T-helper 2 cell treated with Interferon-gamma antibody and Interleukin-4, amounts not matched to agents 100 ng/mL and 5 ng/mL, for 36 hours (primary cell): Measurements from ENCODE around the gene TKFC. TPM values are rescaled to one million over a fixed set of nuclear protein-coding genes. Genes with fewer than 3 reads are reported as not detected.
"Not testable (repeated sequence)": the region's sequence is repeated elsewhere in the genome, so short reads cannot be mapped to it uniquely, and the experiment has no call there.

Experiments used
- intact Hi-C: fragments of 100-400 bp; cut with micrococcal nuclease; formaldehyde crosslinking; loops from one replicate; pipeline ENCODE4 v1.15.1; 2023
- total RNA-seq: library from RNA; stranded (reverse); gene quantifications from 2 replicates; pipeline ENCODE4 v1.2.3, GENCODE V29; 2022

The TKFC gene
- total RNA-seq, 1 donor from 2014 or later = 44.4 TPM

DNA sequence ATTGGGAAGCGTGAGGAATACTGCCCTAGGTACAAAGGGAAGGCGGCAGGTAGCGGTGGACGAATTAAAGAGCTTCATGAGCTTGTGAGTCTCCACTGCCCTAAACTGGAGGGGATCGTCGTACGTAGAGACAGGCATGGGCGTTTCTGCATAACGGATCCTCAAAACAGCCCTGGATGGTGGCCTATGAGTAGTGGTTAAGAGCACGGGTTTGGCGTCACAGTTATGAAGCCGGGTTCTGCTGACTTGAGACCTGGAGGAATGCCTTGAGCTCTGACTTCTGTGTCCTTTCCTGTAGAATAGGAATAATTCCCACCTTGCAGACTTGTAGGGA lies 29.5 kb downstream of the TKFC start:
- intact Hi-C loops = loop anchor here (1.0 kb wide), 4 partner anchors 23 to 68 kb away; partner anchors contain the start of genes SDHAF2 and TMEM216

DNA sequence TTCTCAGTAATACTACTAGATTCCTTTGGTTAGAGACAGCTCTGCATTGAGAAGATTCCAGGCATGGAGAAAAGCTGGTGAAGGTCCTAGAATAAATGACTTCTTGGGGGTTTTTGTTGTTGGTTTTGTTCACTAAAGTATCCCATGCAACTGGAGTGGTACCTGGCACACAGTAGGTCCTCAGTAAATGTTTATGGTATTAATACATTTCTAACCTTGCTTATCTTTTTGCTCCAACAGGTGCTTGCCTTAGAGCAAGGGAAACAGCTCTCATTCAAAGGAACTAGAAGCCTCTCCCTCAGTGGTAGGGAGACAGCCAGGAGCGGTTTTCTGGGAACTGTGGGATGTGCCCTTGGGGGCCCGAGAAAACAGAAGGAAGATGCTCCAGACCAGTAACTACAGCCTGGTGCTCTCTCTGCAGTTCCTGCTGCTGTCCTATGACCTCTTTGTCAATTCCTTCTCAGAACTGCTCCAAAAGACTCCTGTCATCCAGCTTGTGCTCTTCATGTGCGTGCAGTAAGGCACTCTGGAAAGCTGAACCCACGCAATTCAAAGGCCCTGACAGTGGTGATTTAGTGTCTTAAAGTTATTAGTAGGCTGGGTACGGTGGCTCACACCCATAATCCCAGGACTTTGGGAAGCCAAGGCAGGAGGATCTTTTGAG lies 31.1 kb downstream of the TKFC start:
- intact Hi-C loops = no loop called here

DNA sequence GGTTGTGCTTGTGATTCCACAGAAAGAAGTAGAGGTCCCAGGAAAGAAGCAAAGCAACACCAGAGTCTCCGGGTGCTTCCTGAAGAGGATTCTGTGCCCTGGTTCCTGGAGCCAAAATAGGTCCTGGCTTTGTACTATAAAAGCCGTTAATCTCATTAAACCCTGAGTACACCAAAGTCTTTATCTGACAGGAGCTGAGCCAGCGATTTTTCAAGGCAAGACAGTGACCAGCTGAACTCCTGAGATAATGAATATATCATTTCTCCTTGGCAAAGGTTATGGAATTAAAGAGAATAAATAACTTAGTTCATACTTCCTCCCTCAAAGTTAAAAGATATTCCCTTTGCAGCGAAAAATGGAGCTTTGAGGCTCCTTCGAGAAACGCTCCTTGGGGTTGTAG lies 34.4 kb downstream of the TKFC start:
- intact Hi-C loops = no loop called here

DNA sequence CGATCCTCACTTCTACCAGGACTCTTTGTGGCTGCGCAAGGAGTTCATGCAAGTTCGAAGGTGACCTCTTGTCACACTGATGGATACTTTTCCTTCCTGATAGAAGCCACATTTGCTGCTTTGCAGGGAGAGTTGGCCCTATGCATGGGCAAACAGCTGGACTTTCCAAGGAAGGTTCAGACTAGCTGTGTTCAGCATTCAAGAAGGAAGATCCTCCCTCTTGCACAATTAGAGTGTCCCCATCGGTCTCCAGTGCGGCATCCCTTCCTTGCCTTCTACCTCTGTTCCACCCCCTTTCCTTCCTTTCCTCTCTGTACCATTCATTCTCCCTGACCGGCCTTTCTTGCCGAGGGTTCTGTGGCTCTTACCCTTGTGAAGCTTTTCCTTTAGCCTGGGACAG lies 35.6 kb downstream of the TKFC start:
- intact Hi-C loops = no loop called here

DNA sequence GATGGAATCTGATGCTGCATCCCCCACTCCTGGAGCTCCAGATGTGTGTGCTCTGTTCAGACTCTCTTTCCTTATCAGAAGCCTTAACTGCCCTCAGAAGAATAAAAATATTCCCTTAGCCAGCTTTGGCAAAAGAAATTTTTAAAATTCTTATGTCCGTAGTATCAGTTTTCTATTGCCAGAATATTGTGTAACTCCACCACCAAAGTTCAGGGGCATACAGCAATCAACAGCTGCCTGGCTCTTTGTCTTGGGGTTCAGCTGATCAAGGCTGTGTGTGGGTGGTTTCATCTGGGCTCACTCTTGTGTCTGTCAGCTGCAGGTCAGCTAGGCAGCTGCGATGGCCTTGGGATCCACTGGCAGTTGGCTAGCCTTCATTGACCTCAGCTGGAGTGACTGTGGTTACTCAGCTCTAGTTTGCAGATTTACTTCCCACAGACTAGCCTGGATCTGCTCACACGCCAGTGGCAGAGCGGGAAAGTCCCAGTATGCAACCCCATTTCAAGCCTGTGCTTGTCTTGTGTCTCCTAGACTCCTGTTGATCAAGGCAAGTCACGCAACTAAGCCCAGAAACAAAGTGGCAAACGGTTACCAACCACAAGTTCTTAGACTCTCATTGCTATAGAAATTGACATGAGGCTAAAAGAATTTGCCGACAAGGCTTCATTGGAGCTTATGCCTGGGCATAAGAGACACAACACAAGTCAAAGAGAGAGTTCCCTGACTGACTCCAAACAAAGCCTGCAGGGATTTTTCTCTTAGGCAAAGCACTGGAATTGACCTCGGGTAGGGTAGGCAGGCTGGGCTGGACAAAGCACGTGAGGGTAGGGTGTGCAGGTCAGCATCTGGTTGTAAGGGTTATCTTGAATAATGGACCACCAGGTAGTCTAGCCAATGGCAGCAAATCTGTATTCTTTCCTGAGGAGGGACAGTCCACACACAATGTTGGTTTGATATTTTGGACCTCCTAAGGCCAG lies 36.6 kb downstream of the TKFC start:
- intact Hi-C loops = no loop called here

DNA sequence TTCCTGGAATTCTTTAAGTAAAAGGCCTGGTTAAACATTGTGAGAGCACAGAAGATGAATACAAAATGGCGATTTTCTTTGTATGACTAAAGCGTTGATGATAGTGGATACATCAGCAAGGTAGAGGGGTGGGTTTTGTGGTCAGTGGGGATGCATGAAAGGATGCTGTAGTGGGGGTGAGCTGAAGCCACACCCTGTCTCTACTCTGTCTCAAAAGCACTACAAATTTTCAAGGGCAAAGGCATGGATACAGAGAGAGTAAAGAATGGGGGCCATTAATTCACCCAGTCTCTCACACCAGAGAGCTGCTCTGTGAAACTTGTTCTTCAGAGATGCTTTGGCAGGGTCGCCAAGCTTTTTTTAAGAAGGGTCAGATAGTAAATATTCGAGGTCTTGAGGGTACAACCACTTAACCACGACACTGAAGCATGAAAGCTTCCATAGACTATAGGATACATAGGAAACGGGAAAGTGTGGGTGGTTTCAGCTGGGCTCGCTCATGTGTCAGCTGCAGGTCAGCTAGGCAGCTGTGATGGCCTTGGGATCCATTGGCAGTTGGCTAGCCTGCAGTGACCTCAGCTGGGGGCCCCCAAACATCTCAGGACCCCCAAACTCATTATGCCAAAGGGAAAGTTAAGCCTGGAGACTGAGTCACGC lies 37.4 kb downstream of the TKFC start:
- intact Hi-C loops = no loop called here

DNA sequence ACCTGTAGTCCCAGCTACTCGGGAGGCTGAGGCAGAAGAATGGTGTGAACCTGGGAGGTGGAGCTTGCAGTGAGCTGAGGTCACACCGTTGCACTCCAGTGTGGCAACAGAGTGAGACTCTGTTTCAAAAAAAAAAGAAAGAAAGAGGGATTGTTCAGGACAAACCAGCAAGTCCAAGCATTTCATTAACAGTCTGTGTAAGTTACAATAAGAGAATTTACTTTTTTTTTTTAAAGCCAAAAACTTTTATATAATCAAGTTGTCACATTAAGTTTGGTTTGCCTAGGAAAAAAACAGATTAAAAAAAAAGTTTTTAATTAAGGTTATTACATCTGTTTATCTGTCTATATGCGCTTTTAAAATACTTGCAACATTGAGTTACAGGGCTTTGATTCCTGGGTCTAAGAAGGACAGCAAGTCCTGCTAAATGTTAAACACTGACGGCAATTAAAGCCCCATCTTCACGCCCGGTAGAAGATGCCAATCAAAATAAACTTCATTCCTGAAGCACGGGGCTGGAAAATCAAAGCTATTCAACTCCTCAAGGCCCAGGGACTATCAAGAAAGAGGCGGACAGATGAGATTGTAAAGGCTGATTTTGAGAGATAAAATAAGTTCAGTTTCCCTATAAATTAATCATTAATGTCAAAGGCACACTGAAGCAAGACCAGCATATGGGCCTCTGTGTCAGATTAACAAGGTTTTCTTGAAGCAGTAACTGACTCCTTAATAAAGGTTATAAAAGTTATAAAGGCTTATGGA lies 39.8 kb downstream of the TKFC start:
- intact Hi-C loops = no loop called here

DNA sequence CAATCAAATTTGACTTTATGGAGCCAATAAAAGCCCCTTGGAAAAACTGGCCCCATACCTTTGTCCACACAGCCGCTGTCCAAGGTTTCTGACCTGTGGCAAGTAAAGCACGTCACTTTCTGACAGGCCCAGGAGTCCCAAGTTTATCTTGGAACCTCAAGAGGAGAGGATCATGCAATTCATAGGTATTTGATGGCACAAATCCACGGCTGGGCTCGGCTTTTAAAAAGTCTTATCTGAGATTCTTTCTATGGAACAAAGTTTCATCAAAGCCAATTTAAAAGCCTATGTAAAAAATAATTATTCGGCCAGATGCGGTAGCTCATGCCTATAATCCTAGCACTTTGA lies 42.7 kb downstream of the TKFC start:
- intact Hi-C loops = no loop called here

DNA sequence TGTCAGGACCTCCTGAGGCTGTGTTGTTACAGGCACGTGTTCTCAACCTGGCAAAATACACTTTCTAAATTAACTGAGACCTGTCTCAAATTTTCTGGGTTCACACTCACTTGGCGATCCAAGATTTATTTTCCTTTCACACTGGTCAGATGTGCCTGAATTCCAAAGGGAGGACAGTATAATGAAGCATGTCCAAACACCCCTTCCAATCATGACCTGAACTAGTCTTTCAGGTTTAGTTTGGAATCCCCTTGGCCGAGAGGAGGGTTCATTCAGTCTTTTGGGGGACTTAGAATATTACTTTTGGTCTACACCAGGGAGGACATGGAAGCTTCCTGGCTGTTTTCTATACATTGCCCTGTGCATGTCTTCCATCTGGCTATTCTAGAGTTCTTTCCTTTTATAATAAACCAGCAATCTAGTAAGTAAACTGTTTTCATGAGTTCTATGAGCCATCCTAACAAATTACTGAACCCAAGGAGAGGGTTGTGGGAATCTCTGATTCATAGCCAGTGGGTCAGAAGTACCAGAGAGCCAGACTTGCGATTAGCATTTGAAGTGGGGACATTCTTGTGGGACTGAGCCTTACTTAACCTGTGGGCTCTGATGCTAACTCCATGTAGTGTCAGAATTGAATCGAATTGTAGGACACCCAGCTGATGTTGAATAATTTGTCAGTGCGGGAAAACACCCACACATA lies 44.6 kb downstream of the TKFC start:
- intact Hi-C loops = no loop called here

DNA sequence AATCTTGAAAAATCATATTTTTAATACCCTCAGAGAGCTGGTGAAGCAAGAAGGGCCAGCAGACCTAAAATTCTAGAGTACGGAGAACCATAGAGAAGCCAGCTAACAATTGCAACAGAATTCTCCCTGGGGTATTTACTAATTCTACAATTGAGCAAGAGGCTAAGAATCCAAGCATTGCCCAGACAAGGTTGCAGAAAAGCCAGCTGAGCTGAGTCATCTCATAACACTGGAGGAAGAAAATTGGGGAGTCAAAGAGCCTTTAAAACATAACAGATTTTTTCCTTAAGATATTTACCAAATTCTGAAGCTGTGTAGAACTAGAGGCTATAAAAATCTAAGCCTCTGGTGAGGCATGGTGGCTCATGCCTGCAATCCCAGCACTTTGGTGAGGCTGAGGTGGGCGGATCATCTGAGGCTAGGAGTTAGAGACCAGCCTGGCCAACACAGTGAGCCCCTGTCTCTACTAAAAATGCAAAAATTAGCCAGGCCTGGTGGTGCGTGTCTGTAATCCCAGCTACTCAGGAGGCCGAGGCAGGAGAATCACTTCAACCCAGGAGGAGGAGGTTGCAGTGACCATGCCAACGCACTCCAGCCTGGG lies 45.8 kb downstream of the TKFC start:
- intact Hi-C loops = no loop called here

DNA sequence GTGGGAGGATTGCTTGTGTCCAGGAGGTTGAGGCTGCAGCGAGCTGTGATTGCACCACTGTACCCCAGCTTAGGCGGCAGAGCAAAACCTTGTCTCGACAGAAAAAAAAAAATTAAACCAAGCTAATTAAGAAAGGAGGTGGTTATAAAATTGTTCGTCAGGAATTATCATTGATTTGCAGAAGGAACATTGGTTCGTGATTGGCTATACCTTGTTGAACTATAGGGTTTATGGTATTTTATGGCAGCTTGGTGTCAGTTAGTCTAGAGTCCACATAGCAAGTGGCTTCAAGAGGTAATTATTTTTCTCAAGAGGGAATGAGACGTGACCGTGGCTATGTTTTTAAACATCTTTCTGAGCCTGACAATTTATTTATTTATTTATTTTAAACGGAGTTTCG lies 47.9 kb downstream of the TKFC start:
- intact Hi-C loops = no loop called here

DNA sequence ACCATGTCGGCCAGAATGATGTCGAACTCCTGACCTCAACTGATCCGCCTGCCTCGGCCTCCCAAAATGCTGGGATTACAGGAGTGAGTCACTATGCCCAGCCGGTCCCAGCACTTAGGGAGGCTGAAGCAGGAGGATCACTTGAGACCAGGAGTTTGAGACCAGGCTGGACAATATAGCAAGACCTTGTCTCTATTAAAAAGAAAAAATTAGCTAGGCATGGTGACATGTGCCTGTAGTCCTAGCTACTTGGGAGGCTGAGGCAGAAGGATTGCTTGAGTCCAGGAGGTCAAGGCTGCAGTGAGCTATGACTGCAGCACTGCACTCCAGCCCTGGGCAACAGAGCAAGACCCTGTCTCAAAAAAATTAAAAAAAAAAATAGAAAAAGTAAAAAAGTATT lies 50.8 kb downstream of the TKFC start:
- intact Hi-C loops = not testable (repeated sequence)

DNA sequence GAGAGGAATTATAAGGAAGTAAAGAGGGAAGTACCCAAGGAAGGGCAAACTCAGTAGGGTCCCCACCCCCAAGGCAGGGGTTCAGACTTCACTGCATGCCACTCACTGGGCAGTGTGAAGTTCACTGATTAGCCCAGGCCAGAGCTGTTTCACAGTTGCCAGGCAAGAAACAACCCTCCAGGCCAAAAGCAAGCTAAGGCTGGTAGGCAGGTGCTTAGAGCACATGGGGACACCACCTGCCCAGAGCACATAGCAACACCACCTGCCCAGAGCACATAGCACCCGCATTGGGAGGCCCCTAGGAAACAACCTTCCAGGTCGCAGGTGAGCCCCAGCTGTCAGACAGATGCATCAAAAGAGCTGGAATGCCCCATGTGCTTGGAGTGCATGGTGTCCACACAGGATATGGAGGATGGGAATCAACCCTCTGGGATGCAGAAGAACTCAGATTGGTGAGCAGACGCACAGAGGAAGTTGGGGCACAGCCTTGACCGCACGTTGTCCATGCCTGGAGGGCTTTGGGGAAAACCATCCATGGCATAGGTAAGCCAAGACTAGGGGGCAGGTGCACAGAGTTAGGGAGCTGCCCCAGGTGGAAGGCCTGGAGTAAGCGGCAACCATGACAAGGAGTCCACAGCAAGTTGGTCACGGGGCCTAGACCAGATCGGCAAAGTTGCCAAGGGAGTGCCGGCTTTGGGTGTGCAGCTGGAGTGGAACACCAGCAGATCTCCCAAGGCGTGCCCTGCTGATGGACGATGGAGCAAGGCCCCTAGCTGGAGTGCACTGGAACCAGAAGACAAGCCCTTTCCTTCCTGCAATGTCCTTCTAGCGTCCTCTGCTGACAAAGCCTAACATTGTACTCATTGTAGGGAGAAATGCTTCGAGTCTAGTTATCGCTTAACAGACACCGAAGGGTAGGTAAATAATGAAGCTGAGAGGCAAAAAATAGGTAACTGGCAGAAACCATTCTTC lies 51.5 kb downstream of the TKFC start:
- intact Hi-C loops = loop anchor here (1.0 kb wide), 3 partner anchors 22 to 130 kb away; partner anchors contain the start of gene TMEM138

DNA sequence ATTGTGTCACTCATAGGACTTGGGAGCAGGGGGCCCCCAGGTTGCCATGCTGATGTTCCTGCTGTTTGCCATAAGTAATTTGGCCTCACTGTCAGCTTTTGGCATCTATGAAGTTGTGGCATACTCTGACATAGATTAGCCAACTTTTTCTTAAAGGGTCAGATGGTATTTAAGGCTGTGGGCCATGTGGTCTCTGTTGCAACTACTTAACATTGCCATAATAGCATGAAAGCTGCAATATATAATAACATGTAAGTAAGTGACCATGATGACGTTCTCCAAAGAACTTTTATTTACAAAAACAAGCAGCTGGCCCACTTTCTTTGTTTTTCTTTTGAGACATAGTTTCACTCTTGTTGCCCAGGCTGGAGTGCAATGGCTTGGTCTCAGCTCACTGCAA lies 57.1 kb downstream of the TKFC start:
- intact Hi-C loops = no loop called here

DNA sequence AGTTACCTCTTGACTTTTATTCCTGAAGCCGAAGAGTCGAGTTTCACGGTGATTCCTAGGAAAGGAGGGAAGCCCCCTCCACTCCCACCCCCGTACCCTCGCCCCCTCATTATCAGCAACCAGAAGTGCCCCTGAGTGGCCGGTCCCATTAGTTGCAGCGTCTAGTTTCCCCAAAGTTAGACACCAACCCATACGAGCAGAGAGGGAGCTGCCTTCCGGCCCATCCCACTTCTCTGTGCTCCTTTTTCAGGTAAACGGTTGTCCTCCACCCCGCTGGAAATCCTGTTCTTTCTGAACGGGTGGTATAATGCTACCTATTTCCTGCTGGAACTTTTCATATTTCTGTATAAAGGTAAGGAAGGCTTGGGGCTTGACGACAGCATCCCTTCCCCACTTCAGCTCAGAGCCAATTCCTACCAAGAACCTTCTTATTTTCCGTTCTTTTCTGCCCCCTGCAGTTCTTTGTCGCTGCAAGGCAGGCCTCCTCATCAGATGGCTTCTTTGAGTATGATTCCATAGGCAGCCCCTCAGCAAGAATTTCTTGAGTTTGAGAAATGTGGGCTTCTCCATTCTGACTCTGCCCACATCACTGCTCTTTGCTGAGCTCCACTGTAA lies 60.1 kb downstream of the TKFC start:
- intact Hi-C loops = loop anchor here (1.0 to 2.0 kb wide), 3 partner anchors 31 to 56 kb away; partner anchors contain the start of genes CPSF7 and TMEM138
